NCI-H1092 treated with DMSO at 0.1 percent for 48 hours (cell line): ENCODE measurements around the gene BTLA.
"Not testable (repeated sequence)": the region's sequence is repeated elsewhere in the genome, so short reads cannot be mapped to it uniquely, and the experiment has no call there.

Source experiments
- DNase-seq: peaks from one replicate; lab custom pipeline; 2025; lab: John Stamatoyannopoulos, UW

Gene BTLA

DNA sequence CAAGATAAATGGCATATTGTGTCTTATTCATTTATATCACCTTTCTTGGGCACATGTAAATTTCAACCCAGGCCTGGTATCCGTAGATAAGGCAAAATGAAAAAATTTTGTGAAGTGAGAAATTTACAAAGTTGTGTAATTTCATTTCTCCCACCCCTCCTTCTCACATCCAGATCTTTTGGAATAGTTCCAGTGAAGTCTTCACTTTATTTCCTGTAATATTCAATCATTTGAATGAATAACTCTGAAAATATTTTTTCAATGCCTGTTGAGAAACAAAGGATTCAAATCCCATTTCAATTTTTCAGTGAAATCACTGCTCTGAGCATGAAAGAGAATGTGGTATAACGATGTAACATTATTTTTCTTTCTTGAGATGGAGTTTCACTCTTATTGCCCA lies 53.4 kb downstream of the BTLA start:
- no peak for DNase-seq

DNA sequence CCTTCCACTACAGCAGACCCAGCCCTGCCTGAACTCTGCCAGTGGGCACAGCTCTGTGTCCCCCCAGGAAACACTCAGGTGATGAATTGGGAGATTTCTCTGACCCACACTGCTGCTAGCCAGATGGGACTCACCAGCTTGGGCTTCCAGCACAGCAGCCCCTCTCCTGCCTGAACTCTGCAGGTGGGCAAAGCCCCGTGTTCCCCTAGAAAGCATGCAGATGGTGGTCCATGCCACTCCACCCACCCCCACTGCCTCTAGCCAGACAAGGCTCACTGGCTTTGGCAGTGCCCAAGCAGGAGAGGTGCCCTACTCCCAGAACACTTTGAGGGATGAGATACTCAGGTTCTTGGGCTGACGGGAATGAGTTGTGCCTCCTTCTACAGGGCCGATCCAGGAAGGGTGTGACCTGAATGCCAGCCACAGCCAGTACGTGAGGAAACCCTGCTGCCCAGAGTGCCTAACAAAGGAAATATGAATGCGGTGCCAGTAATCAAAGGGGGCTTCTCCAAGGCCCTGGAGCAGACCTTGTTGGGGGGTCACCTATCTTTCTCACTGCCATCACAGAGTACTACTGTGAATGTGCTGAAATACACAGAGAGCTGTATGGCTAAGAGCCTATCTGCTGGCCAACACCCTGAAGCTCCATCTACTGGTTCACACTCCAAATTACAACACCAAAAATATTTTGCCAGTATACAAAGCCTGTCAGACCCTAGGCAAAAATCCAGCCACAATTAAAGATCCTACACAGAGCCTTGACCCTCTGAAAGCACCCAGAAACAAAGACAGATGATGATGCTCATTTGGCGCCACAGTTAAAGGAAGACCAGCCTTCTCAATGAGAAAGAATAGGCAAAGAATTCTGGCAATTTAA lies 61.9 kb downstream of the BTLA start:
- no peak for DNase-seq

DNA sequence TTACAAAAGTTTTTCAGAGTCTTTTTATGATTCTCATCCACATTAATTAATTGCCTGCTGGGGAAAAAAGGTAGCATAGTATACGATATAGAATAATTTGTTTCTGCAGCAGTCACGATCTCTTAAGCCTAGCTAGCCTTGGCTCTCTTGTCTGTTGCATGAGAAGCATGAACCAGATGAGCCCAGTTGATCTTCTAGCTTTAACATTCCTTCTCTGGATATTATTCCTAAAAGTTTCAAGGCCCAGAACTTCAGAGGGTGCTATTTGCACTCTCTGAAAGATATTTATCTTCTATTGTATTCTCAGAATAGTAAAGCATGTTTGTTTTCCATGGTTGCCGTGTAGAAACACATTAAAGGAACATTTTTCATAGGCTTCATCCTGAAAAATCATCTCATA lies 69.3 kb downstream of the BTLA start:
- no peak for DNase-seq

DNA sequence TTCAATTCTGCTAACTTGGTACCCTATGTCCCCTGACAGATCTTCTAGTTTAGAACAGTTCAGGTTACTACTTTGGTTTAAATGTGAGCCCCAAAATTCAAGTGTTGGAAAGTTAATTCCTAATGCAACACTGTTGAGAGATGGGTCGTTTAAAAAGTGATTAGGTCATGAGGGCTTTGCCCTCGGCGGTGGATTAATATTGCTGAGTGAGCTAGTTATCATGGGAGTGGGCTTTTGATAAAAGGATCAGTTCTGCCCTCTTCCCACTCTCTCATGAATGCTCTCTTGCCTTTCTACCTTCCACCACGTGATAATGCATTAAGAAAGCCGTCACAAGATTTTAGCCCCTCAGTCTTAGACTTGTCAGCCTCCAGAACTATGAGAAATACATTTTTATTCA lies 72.1 kb downstream of the BTLA start:
- DNase-seq: no peak

DNA sequence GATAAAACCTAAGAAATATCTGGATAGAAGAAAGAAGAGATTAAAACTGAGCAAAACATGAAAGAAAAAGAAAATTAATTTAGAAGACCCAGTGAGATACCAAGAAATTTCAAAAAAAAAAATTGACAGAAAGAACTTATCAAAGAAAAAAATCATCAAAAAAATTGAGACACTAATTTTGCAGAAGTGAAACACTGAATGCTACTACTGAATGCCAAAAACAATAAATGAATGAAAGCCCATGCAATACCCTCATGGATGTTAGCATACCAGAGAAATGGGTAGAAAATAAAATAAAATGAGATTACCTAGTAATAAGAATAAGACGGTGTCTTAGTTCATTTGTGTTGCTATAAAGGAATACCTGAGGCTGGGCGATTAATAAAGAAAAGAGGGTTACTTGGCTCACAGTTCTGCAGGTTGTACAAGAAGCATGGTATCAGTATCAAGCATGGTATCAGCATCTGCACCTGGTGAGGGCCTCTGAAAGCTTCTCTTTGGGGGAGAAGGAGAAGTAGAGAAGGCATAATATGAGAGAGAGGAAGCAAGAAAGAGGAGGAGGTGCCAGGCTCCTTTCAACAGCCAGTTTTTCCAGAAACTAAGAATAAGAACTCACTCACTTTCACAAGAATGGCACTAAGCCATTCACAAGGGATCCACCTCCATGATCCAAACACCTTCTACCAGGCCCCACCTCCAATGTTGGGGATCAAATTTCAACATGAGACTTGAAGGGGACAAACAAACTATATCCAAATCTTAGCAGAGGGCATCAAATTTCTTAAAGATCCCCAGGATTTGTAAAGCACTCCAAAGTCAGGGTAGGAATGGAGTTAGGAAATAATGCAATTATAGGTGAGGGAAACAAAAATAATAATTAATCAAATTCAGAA lies 73.2 kb downstream of the BTLA start:
- no peak for DNase-seq

DNA sequence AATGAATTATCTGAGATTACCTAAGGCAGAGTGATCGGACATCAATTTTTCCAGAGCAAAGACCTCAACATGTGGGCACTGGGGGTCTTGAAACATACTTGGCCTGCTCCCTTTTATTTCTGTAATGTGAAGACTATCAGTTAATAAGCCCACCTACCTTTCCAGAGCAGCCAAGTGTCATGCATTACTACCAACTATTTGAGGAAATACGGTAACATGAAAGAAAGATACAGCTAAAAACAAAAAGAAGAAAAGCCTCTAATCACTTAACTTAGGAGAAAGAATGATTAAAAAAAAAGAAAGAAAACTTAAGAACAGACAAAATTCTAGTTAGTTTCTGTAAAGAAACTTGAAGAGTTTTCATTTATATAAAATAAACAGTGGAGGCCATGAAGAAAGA lies 73.9 kb downstream of the BTLA start:
- DNase-seq: no peak

DNA sequence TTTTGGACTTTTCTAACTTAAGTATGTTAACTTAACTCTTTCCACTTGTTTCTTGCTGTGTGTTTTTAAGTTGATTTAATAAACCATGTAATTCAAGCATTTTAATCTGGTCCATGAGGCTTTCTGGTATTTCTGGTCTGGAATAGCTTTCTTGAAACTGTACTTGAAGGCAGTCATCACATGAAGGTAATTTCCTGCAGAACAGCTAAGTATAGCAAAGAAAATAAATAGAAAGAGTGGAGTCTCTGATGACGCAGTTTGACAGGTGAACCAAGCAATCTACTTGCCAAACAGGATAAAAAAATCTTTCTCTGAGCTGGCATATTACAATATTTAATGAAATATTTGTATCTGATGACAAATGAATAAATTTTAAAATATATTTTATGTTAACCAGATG lies 74.9 kb downstream of the BTLA start:
- DNase-seq: no peak

DNA sequence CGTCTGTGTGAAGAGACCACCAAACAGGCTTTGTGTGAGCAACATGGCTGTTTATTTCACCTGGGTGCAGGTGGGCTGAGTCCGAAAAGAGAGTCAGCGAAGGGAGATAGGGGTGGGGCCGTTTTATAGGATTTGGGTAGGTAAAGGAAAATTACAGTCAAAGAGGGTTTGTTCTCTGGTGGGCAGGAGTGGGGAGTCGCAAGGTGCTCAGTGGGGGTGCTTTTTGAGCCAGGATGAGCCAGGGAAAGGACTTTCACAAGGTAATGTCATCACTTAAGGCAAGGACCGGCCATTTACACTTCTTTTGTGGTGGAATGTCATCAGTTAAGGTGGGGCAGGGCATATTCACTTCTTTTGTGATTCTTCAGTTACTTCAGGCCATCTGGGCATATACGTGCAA lies 76.4 kb downstream of the BTLA start:
- not testable (repeated sequence) for DNase-seq

DNA sequence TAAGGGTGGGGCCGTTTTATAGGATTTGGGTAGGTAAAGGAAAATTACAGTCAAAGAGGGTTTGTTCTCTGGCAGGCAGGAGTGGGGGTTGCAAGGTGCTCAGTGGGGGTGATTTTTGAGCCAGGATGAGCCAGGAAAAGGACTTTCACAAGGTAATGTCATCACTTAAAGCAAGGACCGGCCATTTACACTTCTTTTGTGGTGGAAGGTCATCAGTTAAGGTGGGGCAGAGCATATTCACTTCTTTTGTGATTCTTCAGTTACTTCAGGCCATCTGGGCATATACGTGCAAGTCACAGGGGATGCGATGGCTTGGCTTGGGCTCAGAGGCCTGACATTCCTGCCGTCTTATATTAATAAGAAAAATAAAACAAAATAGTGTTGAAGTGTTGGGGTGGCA lies 80.7 kb downstream of the BTLA start:
- DNase-seq: not testable (repeated sequence)

DNA sequence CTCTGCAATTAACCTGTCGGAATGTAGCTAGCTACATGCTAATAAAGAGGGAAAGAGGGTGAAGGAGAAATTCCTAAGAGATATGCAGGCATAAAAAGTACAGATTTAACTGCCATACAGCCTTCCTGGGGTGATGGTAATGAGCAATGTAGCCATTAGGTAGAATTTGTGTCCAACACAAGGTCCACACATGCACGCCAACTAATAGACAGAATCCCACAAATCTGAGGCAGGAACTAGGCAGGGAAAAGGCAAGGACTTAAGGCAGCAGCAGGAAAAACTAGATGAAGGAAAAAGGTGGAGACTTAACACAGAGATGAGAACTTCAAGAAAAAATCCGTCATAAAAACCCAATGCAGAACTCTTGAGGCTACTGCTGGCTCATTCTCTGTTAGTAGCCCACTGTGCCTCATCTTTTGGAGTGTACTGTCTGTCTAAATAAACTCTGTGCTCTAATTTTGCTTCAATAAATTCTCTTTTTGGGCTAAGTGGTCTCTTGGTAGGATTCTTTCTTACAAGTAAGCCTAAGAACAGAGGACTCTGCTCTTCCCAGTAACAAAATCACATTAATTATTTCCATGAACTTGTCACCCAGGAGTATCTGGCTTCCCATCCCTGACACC lies 81.5 kb downstream of the BTLA start:
- no peak for DNase-seq

DNA sequence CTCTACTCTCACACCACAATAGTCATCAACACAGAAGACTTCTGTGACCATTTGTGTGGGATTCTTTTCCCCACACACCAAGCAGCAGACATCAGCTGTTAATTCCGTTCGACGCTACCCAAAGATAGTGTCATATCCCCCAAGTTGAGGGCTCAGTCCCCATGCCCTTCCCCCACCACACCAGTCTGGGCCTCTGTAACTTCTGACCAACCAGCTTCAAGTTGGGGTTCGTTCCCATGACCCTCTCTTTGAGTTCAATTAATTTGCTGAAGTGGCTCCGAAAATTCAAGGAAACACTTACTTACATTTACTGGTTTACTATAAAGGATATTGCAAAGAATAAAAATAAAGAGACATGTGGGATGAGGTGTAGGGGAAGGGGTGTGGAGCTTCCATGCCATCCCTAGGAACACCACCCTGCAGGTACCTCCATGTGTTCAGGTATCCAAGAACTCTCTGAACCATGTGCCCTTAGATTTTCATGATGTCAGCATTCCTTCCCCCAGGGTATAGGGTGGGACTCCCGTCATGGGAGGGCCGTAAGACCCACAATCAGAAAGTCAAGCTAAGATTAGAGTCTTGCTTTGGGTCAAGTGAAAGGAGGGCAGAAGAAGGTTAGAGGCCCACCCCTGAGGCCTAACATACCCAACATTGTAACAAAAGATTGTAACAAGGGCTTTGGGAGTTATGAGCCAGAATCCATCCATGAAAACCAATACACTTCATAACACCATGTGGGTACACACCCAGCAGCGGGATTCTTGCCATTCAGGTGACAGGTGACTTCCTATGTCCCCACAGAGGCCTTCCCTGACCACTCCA lies 82.7 kb downstream of the BTLA start:
- no peak for DNase-seq

DNA sequence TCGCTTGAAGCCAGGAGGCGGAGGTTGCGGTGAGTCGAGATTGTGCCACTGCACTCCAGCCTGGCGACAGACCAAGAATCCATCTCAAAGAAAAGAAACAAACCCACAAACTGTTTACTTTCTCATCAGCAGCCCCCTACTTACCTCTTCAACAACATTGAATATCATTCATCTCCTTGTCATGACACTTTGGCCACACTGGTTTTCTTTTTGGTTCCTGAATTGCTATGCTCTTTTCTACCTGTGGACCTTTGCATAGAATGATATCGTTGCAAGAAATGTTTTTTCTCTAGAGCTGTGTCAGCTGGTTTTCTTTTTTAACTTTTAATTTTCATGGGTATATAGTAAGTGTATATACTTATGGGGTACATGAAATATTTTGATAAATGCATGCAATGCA lies 83.9 kb downstream of the BTLA start:
- DNase-seq: no peak
